Measurements from ENCODE around the gene NBEAL1.
"Not testable (repeated sequence)": the region's sequence is repeated elsewhere in the genome, so short reads cannot be mapped to it uniquely, and the experiment has no call there.

The NBEAL1 gene

GRCh38 chr2:203175371-203175770 is 160.7 kb downstream of the NBEAL1 start:
- no peak for DNase-seq (ENCODE audit: low spot score)
- in situ Hi-C loops (cut with MboI; ENCODE audit: low pct_unique_long_range_greater_than_20kb, low sequenced_read_pairs, unreplicated experiment), result no loop called here
- TF ChIP-seq CTCF (IDR thresholded peaks at IDR 0.05; ENCODE audit: extremely low read depth, insufficient read depth, missing control alignments), result no peak

- in situ Hi-C loops (cut with MboI; ENCODE audit: low pct_unique_long_range_greater_than_20kb, low sequenced_read_pairs, unreplicated experiment), result no loop called here
- TF ChIP-seq CTCF (IDR thresholded peaks at IDR 0.05; ENCODE audit: extremely low read depth, insufficient read depth, missing control alignments), result no peak
- DNase-seq (ENCODE audit: low spot score), result no peak
Measured at GRCh38 chr2:203177361-203177760, 162.7 kb downstream of the NBEAL1 start.

- no peak for TF ChIP-seq CTCF (IDR thresholded peaks at IDR 0.05; ENCODE audit: extremely low read depth, insufficient read depth, missing control alignments)
- in situ Hi-C loops (cut with MboI; ENCODE audit: low pct_unique_long_range_greater_than_20kb, low sequenced_read_pairs, unreplicated experiment), result no loop called here
- no peak for DNase-seq (ENCODE audit: low spot score)
Measured at GRCh38 chr2:203185864-203186263, 171.2 kb downstream of the NBEAL1 start.

GRCh38 chr2:203190547-203190946 is 175.9 kb downstream of the NBEAL1 start:
- in situ Hi-C loops (cut with MboI; ENCODE audit: low pct_unique_long_range_greater_than_20kb, low sequenced_read_pairs, unreplicated experiment); DNase-seq (ENCODE audit: low spot score): not testable (repeated sequence)

- in situ Hi-C loops (cut with MboI; ENCODE audit: low pct_unique_long_range_greater_than_20kb, low sequenced_read_pairs, unreplicated experiment); DNase-seq (ENCODE audit: low spot score): not testable (repeated sequence)
Measured at GRCh38 chr2:203191026-203191425, 176.4 kb downstream of the NBEAL1 start.

GRCh38 chr2:203191961-203192360 is 177.3 kb downstream of the NBEAL1 start:
- TF ChIP-seq CTCF (IDR thresholded peaks at IDR 0.05; ENCODE audit: extremely low read depth, insufficient read depth, missing control alignments), result no peak
- in situ Hi-C loops (cut with MboI; ENCODE audit: low pct_unique_long_range_greater_than_20kb, low sequenced_read_pairs, unreplicated experiment), result no loop called here
- peak; percentile 29 for DNase-seq (ENCODE audit: low spot score)

- no peak for TF ChIP-seq CTCF (IDR thresholded peaks at IDR 0.05; ENCODE audit: extremely low read depth, insufficient read depth, missing control alignments)
- in situ Hi-C loops (cut with MboI; ENCODE audit: low pct_unique_long_range_greater_than_20kb, low sequenced_read_pairs, unreplicated experiment), result no loop called here
- DNase-seq (ENCODE audit: low spot score), result no peak
Measured at GRCh38 chr2:203195331-203196036, 180.8 kb downstream of the NBEAL1 start.

- TF ChIP-seq CTCF (IDR thresholded peaks at IDR 0.05; ENCODE audit: extremely low read depth, insufficient read depth, missing control alignments), result no peak
- DNase-seq (ENCODE audit: low spot score), result no peak
- in situ Hi-C loops (cut with MboI; ENCODE audit: low pct_unique_long_range_greater_than_20kb, low sequenced_read_pairs, unreplicated experiment), result no loop called here
Measured at GRCh38 chr2:203200866-203201265, 186.2 kb downstream of the NBEAL1 start.

Measured in GM13977 (cell line).